Ovary (tissue), 3 donors: ENCODE measurements around the gene SMG6.

Source experiments
- CTCF ChIP-seq, 3 donors: fragments of 450-650 bp in 2 of 3; fragments of 200-600 bp in 1 of 3; IDR thresholded peaks; one replicate each; pipeline versions ENCODE4 v1.5.1 to v1.8.0; 2016 to 2022; ENCODE audit warnings: antibody characterized with exemption in 3 of 3, mild to moderate bottlenecking in 1 of 3
- POLR2A ChIP-seq: fragments of 450-650 bp; IDR thresholded peaks from one replicate; pipeline ENCODE4 v1.6.1; 2017; ENCODE audit warnings: antibody characterized with exemption, mild to moderate bottlenecking, moderate library complexity
- donor health status: DM: no; HTN: no; CAD: no.

GRCh38 chr17:2283302-2283701, 20.3 kb downstream of the SMG6 start:
- TF ChIP-seq POLR2A (no peak), CTCF (IDR thresholded peaks at IDR 0.05) (no peak)
